ENCODE measurements around the gene HSPA1L. TPM values are rescaled to one million over a fixed set of nuclear protein-coding genes. Genes with fewer than 3 reads are reported as not detected.

HSPA1L gene
- total and polyA plus RNA-seq, 7 experiments from 2014 or later = 2.3 to 5.5 (median 3.7) TPM

DNA sequence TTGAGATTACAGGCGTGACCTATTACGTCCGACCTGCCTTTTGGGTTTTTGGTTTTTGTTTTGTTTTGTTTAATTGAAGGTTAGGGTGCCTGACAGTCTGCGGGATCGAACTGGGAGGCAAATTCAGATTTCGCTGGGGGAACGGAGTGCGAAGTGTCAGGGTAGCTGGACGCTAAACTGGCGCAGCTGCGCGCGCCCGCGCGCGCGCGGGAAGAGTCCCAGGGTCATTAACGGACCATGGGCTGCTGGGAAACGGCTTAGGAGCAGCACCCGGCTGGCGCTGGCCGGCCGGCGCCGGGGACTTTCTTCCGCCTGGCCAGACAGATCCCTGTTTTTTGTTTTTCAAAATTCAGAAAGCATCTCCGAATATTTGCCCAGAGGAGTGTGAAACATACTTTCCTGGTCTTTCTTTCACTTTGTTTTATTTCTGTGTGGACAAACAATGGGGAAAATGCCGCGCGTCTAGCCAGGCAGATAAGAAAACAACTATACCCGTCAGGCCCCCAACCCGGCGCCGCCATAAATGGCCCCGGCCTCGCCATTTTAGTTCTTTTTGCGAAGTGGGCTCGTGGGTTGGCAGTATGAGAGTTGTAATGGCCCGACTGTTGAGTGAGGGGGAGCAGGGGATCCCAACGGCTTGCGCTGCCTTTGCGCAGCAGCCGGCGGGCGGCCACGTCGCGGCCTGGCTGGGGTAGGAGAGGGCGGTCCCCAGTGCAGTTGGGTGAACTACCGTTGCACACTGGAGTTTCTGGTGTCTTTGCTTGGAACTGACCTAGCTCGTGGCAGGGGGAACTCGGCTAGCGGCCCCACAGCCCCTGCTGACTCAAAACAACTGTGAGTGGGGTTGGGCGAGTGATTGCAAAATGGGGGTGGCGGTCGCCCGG lies 19.5 kb upstream of the HSPA1L start:
- Histone ChIP-seq H3K9me3 (ENCODE audit: control insufficient read depth in 2 of 3, low read length in 3 of 3) (no peaks in the 10 kb centered on the region), H3K4me1 (ENCODE audit: control insufficient read depth in 2 of 2, insufficient read depth in 2 of 2, low read length in 2 of 2) (peaks cover 40 to 48% of the 10 kb centered on the region in 2 donors), H3K27me3 (ENCODE audit: control insufficient read depth in 2 of 2, insufficient read depth in 2 of 2, low read length in 2 of 2) (no peaks in the 10 kb centered on the region), H3K4me3 (ENCODE audit: low read length) (peak overlapping the region; percentile 73), H3K36me3 (ENCODE audit: control insufficient read depth in 2 of 3, insufficient read depth in 3 of 3, low read length in 3 of 3) (peaks cover 0 to 35% (median 14%) of the 10 kb centered on the region in 3 experiments), H3K27ac (ENCODE audit: low read depth, low read length) (peak overlapping the region; percentile 92)
- intact Hi-C loops (cut with micrococcal nuclease) = loop anchor here (1.0 to 10.0 kb wide), 21 partner anchors 20 to 1020 kb away; partner anchors contain the start of genes ABHD16A (in 2 of the 2), BAG6 (in 2 of the 2), EHMT2 (in 2 of the 2) and PRRC2A (in 2 of the 2)
- H3K27me3 Mint-ChIP-seq = no peaks in the 10 kb centered on the region
- DNase-seq (peak; percentile 77 to 84 (median 82)), ATAC-seq (peak; percentile 82)
- H3K9me3 Mint-ChIP-seq = no peaks in the 10 kb centered on the region
- H3K4me3 Mint-ChIP-seq = peak overlapping the region; percentile 84 to 99 (median 99)
- ChIA-PET CTCF (interaction anchor here (1.6 kb wide), 1 partner anchor 153 kb away, joined by 4 read pairs; no protein-coding TSS in a partner anchor), POLR2A (interaction anchor here (0.7 to 3.7 kb wide), 19 partner anchors 8 to 217 kb away, joined by 3 to 21 read pairs (median 5); partner anchors contain the start of genes ABHD16A, BAG6, C6orf47 and CSNK2B)
- H3K4me1 Mint-ChIP-seq = peaks cover 31 to 64% (median 53%) of the 10 kb centered on the region in 7 donors
- H3K36me3 Mint-ChIP-seq = peaks cover 3 to 40% (median 19%) of the 10 kb centered on the region in 5 donors
- peak overlapping the region; percentile 91 to 100 (median 99) for H3K27ac Mint-ChIP-seq

DNA sequence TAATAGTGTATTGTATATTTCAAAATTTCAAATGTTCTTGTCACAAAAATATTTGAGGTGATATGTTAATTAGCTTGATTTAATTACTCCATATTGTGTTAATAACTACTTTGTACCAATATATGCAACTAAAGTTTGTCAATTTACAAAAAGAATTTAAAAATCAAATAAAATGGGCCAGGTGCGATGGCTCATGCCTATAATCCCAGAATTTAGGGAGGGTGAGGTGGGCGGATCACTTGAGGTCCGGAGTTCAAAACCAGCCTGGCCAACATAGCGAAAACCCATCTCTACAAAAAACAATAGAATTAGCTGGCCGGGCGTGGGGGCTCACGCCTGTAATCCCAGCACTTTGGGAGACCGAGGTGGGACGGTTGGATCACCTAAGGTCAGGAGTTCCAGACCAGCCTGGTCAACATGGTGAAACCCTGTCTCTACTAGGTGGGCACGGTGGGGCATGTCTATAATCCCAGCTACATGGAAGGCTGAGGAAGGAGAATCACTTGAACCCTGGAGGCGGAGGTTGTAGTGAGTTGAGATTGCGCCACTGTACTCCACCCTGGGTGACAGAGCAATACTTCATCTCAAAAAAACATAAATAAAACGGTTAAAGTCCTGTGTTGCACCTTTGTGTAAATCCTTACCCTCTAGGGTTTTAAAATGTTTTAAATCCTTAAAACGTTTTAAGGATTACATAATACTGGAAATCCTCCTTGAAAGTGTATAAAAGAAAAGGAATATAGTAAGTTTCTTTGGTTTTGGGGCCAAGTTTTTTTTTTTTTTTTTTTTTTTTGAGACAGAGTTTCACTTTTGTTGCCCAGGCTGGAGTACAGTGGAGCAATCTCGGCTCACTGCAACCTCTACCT lies 16.5 kb upstream of the HSPA1L start:
- Histone ChIP-seq H3K9me3 (ENCODE audit: control insufficient read depth in 2 of 3, low read length in 3 of 3) (no peaks in the 10 kb centered on the region), H3K27ac (ENCODE audit: low read depth, low read length) (no peak overlapping the region), H3K4me1 (ENCODE audit: control insufficient read depth in 2 of 2, insufficient read depth in 2 of 2, low read length in 2 of 2) (peaks cover 18 to 28% of the 10 kb centered on the region in 2 donors), H3K36me3 (ENCODE audit: control insufficient read depth in 2 of 3, insufficient read depth in 3 of 3, low read length in 3 of 3) (peaks cover 0 to 9% (median 0%) of the 10 kb centered on the region in 3 experiments), H3K4me3 (ENCODE audit: low read length) (no peak overlapping the region), H3K27me3 (ENCODE audit: control insufficient read depth in 2 of 2, insufficient read depth in 2 of 2, low read length in 2 of 2) (no peaks in the 10 kb centered on the region)
- POLR2A ChIA-PET = interaction anchor here (0.6 to 4.4 kb wide), 16 partner anchors 9 to 1003 kb away, joined by 3 to 33 read pairs (median 6); partner anchors contain the start of genes C6orf47, CSNK2B, DDAH2 and GPANK1
- CTCF ChIA-PET = interaction anchor here (0.6 to 2.4 kb wide), 14 partner anchors 14 to 280 kb away, joined by 3 to 23 read pairs (median 4); partner anchors contain the start of genes DDAH2, LY6G5C, NEU1 and VARS1
- Mint-ChIP-seq H3K9me3 (no peaks in the 10 kb centered on the region), H3K4me3 (peak overlapping the region; percentile 86 to 100 (median 96)), H3K27ac (peak overlapping the region in 6 of 9 donors; percentile 22 to 96 (median 81)), H3K4me1 (peaks cover 17 to 45% (median 40%) of the 10 kb centered on the region in 7 donors), H3K27me3 (no peaks in the 10 kb centered on the region), H3K36me3 (peaks cover 0 to 18% (median 4%) of the 10 kb centered on the region in 5 donors)
- intact Hi-C loops (cut with micrococcal nuclease) = loop anchor here (2.0 to 10.0 kb wide), 6 partner anchors 15 to 1023 kb away; partner anchors contain the start of genes MICA (in 1 of the 2), MICB (in 1 of the 2), PSMB9 (in 1 of the 2) and TAP1 (in 1 of the 2)
- no peak for DNase-seq
- no peak for ATAC-seq

DNA sequence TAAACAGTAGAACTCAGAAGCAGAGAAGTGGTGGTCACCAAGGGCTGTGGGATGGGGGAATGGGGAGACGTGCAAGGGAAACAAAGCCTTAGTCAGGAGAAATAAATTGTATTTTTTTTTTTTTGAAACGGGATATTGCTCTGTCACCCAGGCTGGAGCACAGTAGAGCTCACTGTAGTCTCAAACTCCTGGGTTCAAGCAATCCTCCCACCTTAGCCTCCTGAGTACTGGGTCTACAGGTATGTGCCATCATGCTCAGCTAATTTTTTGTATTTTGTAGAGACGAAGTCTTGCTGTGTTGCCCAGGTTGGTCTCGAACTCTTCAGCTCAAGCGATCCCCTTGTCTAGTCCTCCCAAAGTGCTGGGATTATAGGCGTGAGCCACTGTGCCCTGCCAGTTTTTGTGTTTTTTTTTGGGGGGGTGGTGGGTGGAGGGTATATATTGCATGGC lies 15.8 kb upstream of the HSPA1L start:
- H3K9me3 Mint-ChIP-seq = no peaks in the 10 kb centered on the region
- no peaks in the 10 kb centered on the region for H3K27me3 ChIP-seq (ENCODE audit: control insufficient read depth in 2 of 2, insufficient read depth in 2 of 2, low read length in 2 of 2)
- peaks cover 0 to 11% (median 0%) of the 10 kb centered on the region in 5 donors for H3K36me3 Mint-ChIP-seq
- peak overlapping the region; percentile 82 for H3K4me3 ChIP-seq (ENCODE audit: low read length)
- peak overlapping the region; percentile 73 for H3K27ac ChIP-seq (ENCODE audit: low read depth, low read length)
- H3K9me3 ChIP-seq (ENCODE audit: control insufficient read depth in 2 of 3, low read length in 3 of 3) = no peaks in the 10 kb centered on the region
- peaks cover 0 to 9% (median 0%) of the 10 kb centered on the region in 3 experiments for H3K36me3 ChIP-seq (ENCODE audit: control insufficient read depth in 2 of 3, insufficient read depth in 3 of 3, low read length in 3 of 3)
- H3K27me3 Mint-ChIP-seq = no peaks in the 10 kb centered on the region
- intact Hi-C loops (cut with micrococcal nuclease) = loop anchor here (1.0 to 10.0 kb wide), 11 partner anchors 14 to 1024 kb away; partner anchors contain the start of genes BAG6 (in 1 of the 2), DDAH2 (in 1 of the 2), MICA (in 1 of the 2) and MICB (in 1 of the 2)
- peak overlapping the region; percentile 79 to 96 (median 88) for H3K27ac Mint-ChIP-seq
- H3K4me1 ChIP-seq (ENCODE audit: control insufficient read depth in 2 of 2, insufficient read depth in 2 of 2, low read length in 2 of 2) = peaks cover 14 to 23% of the 10 kb centered on the region in 2 donors
- H3K4me3 Mint-ChIP-seq = peak overlapping the region; percentile 86 to 100 (median 96)
- H3K4me1 Mint-ChIP-seq = peaks cover 12 to 42% (median 36%) of the 10 kb centered on the region in 7 donors
- ChIA-PET CTCF (interaction anchor here (0.6 to 2.4 kb wide), 19 partner anchors 13 to 282 kb away, joined by 3 to 23 read pairs (median 3); partner anchors contain the start of genes DDAH2, LY6G5C, NEU1 and VARS1), POLR2A (interaction anchor here (0.6 to 4.4 kb wide), 23 partner anchors 9 to 1004 kb away, joined by 3 to 33 read pairs (median 5); partner anchors contain the start of genes C6orf47, CSNK2B, DDAH2 and GPANK1)
- ATAC-seq (no peak), DNase-seq (no peak)

DNA sequence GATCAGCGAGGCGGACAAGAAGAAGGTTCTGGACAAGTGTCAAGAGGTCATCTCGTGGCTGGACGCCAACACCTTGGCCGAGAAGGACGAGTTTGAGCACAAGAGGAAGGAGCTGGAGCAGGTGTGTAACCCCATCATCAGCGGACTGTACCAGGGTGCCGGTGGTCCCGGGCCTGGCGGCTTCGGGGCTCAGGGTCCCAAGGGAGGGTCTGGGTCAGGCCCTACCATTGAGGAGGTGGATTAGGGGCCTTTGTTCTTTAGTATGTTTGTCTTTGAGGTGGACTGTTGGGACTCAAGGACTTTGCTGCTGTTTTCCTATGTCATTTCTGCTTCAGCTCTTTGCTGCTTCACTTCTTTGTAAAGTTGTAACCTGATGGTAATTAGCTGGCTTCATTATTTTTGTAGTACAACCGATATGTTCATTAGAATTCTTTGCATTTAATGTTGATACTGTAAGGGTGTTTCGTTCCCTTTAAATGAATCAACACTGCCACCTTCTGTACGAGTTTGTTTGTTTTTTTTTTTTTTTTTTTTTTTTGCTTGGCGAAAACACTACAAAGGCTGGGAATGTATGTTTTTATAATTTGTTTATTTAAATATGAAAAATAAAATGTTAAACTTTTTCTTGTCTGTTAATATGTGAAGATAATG lies 14.7 kb upstream of the HSPA1L start:
- no peaks in the 10 kb centered on the region for H3K27me3 Mint-ChIP-seq
- peaks cover 0 to 3% (median 0%) of the 10 kb centered on the region in 5 donors for H3K36me3 Mint-ChIP-seq
- peak; percentile 26 for ATAC-seq
- intact Hi-C loops (cut with micrococcal nuclease) = loop anchor here (1.0 to 10.0 kb wide), 12 partner anchors 13 to 1025 kb away; partner anchors contain the start of genes BAG6 (in 1 of the 2), DDAH2 (in 1 of the 2), GPSM3 (in 1 of the 2) and MICA (in 1 of the 2)
- Histone ChIP-seq H3K4me1 (ENCODE audit: control insufficient read depth in 2 of 2, insufficient read depth in 2 of 2, low read length in 2 of 2) (peaks cover 12 to 22% of the 10 kb centered on the region in 2 donors), H3K27me3 (ENCODE audit: control insufficient read depth in 2 of 2, insufficient read depth in 2 of 2, low read length in 2 of 2) (no peaks in the 10 kb centered on the region), H3K4me3 (ENCODE audit: low read length) (peak overlapping the region; percentile 82), H3K9me3 (ENCODE audit: control insufficient read depth in 2 of 3, low read length in 3 of 3) (no peaks in the 10 kb centered on the region), H3K36me3 (ENCODE audit: control insufficient read depth in 2 of 3, insufficient read depth in 3 of 3, low read length in 3 of 3) (peaks cover 0 to 3% (median 0%) of the 10 kb centered on the region in 3 experiments), H3K27ac (ENCODE audit: low read depth, low read length) (peak overlapping the region; percentile 73)
- peak in 6 of 9 donors; percentile 45 to 67 (median 54) for DNase-seq
- H3K9me3 Mint-ChIP-seq = no peaks in the 10 kb centered on the region
- H3K4me3 Mint-ChIP-seq = peak overlapping the region; percentile 86 to 100 (median 96)
- H3K4me1 Mint-ChIP-seq = peaks cover 11 to 44% (median 37%) of the 10 kb centered on the region in 7 donors
- peak overlapping the region; percentile 79 to 96 (median 88) for H3K27ac Mint-ChIP-seq
- ChIA-PET CTCF (interaction anchor here (0.6 to 2.4 kb wide), 12 partner anchors 11 to 281 kb away, joined by 3 to 23 read pairs (median 3); partner anchors contain the start of genes DDAH2, LTB, LY6G5C and NEU1), POLR2A (interaction anchor here (0.6 to 4.4 kb wide), 20 partner anchors 9 to 278 kb away, joined by 3 to 33 read pairs (median 6); partner anchors contain the start of genes C6orf47, CSNK2B, DDAH2 and GPANK1)

All from naive thymus-derived CD4-positive, alpha-beta T cell (primary cell).